Cortex of kidney (tissue), 1 donor: Measurements from ENCODE around the gene PREB.
"Not testable (repeated sequence)": the region's sequence is repeated elsewhere in the genome, so short reads cannot be mapped to it uniquely, and the experiment has no call there.

Experiments used
- DNase-seq: peaks from one replicate; lab custom pipeline; 2025; lab: John Stamatoyannopoulos, UW

Gene PREB

GRCh38 chr2:27133905-27134780, at the start of gene PREB:
PREB (minus strand) TSS chr2:27134636; CDS start chr2:27134421, 215 bp downstream.
- DNase-seq: peak; percentile 79

- no peak for DNase-seq
Observed at GRCh38 chr2:27184115-27184514, 49.7 kb upstream of the PREB start.

DNA sequence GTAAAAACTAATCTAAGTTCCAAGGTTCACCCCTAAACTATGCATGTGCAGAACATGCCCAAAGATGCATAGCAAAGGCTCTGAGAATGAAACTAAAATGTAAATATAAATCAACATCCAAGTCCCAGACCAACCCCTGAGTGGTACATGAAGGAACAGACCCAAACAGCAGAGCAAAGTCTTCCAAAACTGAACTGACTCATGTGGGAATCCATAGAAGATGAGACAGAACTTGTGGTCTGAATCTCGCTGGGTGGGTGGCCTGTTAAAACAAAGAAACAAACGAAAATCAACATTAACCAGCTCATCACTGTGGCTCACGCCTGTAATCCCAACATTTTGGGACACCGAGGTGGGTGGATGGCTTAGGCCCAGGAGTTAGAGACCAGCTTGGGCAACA, 47.9 kb upstream of the PREB start:
- DNase-seq: no peak

- DNase-seq: no peak
Observed at GRCh38 chr2:27179344-27180000, 45.0 kb upstream of the PREB start.

DNA sequence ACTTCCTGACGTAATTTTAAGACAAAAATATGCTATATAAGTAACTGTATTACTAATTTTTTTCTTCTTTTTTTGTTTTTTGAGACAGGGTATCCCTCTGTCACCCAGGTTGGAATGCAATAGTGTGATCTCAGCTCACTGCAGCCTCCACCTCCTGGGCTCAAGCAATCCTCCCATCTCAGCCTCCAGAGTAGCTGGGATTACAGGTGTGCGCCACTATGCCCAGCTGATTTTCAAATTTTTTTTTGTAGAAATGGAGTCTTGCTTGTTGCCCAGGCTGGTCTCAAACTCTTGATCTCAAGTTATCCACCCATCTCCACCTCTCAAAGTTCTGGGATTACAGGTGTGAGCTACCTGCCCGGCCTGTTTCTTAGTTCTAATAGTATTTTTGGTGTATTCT, 44.0 kb upstream of the PREB start:
- DNase-seq: no peak

DNA sequence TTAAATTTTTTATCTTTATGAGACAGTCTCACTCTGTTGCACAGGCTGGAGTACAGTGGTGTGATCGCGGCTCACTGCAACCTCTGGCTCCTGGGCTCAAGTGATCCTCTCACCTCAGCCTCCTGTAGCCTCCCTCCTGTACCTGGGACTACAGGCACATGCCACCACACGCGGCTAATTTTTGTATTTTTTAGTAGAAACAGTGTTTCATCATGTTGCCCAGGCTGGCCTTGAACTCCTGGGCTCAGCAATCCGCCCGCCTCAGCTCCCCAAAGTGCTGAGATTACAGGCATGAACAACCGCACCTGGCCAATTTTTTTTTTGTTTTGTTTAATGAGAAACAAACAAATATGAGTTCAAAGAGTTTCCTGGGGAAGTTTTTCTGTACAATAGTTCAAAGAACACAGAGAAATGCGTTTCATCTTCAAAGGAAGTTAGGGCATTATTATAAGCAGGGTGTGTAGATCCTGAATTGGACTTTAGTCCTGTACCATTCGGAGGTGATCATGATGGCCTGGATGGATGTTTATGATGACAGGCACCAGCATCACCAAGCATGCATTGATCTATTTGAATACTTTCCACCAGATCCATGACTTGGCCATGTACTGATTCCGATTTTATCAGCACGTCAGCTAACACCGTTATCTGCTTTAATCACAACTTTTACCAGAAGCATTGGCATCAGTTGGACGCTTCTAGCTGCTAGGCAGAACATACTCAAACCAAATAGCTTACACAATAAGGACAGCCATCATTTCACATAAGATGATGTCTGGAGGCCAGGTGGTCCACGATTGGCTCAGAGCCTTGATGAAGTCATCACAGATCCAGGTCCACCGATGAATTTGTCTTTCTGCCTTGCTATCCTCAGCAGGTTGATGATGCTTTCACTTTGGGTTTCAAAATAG, 43.3 kb upstream of the PREB start:
- no peak for DNase-seq

DNA sequence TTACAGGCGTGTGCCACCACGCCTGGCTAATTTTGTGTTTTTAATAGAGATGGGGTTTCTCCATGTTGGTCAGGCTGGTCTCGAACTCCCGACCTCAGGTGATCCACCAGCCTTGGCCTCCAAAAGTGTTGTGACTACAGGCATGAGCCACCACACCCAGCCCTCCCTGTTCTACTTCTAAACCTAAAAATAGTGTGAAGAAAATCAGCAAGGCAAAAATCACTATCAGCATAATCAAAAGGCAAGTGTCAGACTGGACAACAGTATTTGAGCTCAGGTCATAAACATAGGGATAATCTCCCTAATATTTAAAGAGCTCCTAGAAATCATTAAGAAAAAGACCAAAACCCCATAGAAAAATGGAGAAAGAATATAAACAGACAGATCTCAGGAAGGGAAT, 41.3 kb upstream of the PREB start:
- DNase-seq: not testable (repeated sequence)

- DNase-seq: no peak
Observed at GRCh38 chr2:27175330-27175729, 40.9 kb upstream of the PREB start.

DNA sequence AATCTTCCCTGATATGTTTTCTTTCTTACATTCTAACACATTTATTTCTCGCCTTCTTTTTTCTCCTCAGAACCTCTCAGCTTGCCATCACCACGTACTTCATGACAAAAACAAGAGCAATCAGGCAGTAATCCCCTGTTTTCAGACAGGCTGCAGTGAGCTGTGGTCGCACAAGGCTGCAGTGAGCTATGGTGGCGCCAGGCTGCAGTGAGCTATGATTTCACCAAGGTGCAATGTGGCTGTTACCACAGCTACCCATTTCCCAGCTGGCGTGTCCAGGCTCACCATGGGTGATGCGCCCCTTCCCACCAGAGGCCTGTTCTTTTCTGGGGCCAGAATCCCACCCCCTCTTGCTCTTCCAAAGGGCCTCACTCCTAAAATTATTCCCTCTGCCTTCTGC, 40.2 kb upstream of the PREB start:
- no peak for DNase-seq

DNA sequence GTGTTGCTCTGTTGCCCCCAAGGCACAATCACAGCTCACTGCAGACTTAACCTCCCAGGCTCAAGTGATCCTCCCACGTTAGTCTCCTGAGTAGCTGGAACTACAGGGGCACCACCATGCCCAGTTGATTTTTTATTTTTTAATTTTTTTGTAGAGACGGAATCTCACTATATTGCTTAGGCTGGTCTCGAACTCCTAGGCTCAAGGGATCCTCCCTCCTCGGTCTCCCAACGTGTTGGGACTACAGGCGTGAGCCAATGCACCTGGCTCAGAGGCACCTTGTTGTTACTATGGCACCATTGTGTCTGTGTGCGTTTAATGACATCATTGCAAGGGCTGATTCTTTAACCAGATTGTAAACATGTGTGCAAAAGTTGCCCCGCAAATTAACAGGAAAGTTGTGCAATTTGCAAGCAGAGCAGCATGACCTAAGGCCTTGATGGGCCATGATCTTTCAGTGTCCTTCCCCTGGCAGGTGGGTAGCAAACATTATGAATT, 37.0 kb upstream of the PREB start:
- no peak for DNase-seq

- DNase-seq: no peak
Observed at GRCh38 chr2:27170581-27171337, 36.3 kb upstream of the PREB start.

- no peak for DNase-seq
Observed at GRCh38 chr2:27164960-27165763, 30.7 kb upstream of the PREB start.

DNA sequence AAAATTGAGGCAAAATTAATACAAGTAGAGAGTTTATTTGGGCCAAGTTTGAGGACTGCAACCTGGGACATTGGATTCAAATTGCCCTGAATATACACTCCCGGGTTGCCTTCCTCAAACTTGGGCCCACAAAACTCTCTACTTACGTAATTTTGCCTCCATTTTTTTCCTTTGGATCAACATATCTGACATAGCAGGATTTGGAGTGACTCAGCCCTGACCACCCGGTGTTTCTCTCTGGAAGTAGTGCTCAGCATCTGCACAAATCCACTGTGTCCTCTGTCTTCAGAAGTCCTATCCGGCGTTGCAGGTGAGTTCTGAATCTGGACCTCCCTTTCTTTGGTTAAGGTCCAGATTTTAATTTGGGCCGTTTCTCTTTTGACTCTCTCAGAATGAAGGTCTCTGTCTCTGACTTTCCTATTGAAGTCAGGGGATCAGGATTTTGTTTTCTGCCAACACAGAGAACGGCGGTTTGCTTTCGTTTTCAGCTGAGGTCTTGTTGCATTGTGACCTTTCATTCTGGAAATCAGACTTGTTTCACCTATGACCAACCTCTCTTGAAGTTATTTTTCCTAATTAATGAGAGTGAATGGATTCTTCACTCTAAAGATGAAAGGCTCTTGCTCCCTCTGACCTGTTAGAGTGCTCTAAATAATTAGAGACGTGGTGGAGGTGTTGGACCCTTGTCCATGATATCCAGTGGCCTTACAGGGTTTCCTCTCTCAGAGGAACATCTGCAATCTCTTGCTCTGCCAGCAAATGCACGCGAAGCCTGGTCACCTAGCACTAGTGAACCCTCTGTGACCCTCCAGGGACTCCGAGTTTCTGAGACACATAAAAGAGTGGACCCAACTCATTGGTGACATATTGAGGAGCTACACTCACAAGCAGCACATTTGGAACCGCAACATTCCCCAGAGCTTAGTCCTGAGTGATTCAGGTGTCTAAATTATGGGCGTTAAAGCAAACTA, 28.0 kb upstream of the PREB start:
- no peak for DNase-seq

GRCh38 chr2:27160191-27160590, 25.8 kb upstream of the PREB start:
- DNase-seq: no peak

- no peak for DNase-seq
Observed at GRCh38 chr2:27159271-27159670, 24.8 kb upstream of the PREB start.

GRCh38 chr2:27158468-27158867, 24.0 kb upstream of the PREB start:
- DNase-seq: no peak

DNA sequence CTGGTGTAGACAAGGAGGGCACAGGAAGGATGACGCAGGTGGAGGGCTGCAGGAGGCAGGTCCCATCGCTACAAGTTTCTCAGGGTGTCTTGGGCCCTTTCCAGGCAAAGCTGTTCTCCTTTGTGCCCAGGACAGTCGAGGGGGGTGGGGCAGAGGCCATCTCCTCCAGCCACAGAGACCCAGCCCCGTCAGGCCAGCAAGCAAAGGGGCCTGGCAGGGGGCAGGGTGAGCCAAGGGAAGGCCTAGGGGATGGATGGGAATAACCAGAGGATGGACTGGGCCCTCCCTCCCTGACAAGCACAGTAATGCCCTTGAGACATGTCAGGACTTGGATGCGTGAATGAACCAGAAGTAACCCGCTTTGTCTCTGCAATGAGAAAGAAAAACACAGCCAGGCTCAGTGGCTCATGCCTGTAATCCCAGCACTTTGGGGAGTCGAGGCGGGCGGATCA, 20.7 kb upstream of the PREB start:
- DNase-seq: no peak

DNA sequence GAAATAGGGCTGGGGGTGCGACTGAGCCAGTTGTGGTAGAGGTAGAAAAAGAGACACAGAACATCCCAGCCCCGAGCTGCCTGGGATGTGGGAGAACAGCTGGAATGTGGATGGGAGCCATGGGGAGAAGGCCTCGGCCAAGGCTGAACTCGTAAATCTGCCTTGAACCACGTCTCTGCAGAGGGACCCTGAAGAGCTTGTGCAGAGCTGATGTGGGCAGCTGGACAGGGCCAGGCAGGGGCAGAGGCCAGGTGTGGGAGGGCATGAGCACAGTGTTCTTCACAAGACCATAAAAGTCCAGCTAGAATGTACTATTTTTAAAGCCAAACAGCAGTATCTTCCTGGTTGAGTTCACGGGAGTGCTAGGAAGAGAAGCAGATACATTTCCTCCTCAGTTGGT, 20.1 kb upstream of the PREB start:
- no peak for DNase-seq

GRCh38 chr2:27152796-27153464, 18.5 kb upstream of the PREB start:
- DNase-seq: no peak
